Spleen (tissue), 11 donors: ENCODE results near the gene CYTIP. TPM values are rescaled to one million over a fixed set of nuclear protein-coding genes. Genes with fewer than 3 reads are reported as not detected.
A peak's percentile ranks its signal among the peaks of the same experiment; 100 is the strongest.

Experiments used
- DNase-seq: peaks from one replicate; pipeline ENCODE4 v3.0.0-alpha.2; 2020
- H3K27ac ChIP-seq, 8 donors: fragments of 200-600 bp; sonication (generic) in 7 of 8; 1 replicate in 4 of 8; 2 replicates in 4 of 8; pipeline versions ENCODE4 v1.5.0 to v1.8.0; 2016 to 2021; ENCODE audit warnings: inconsistent platforms in 4 of 8, mild to moderate bottlenecking in 4 of 8, moderate library complexity in 1 of 8
- H3K27me3 ChIP-seq, 7 donors: fragments of 200-600 bp; sonication (generic) in 6 of 7; replicated peaks in 1 of 7; 1 replicate in 4 of 7; 2 replicates in 3 of 7; pipeline versions ENCODE4 v1.5.0 to v1.8.0; 2016 to 2021; ENCODE audit warnings: inconsistent platforms in 3 of 7, mild to moderate bottlenecking in 1 of 7
- H3K36me3 ChIP-seq, 6 donors: fragments of 200-600 bp; sonication (generic) in 5 of 6; 1 replicate in 4 of 6; 2 replicates in 2 of 6; pipeline versions ENCODE4 v1.5.0 to v1.8.0; 2016 to 2021; ENCODE audit warnings: inconsistent platforms in 2 of 6
- H3K4me1 ChIP-seq, 6 donors: fragments of 200-600 bp; sonication (generic) in 5 of 6; 1 replicate in 3 of 6; 2 replicates in 3 of 6; pipeline versions ENCODE4 v1.5.0 to v1.8.0; 2016 to 2021; ENCODE audit warnings: inconsistent platforms in 3 of 6
- H3K4me3 ChIP-seq, 8 donors: fragments of 200-600 bp; sonication (generic) in 7 of 8; 1 replicate in 4 of 8; 2 replicates in 4 of 8; pipeline versions ENCODE4 v1.5.0 to v1.8.0; 2016 to 2021; ENCODE audit warnings: inconsistent platforms in 4 of 8, mild to moderate bottlenecking in 4 of 8, moderate library complexity in 2 of 8
- H3K9me3 ChIP-seq, 8 donors: fragments of 200-600 bp; sonication (generic) in 7 of 8; 1 replicate in 4 of 8; 2 replicates in 4 of 8; pipeline versions ENCODE4 v1.5.0 to v1.8.0; 2016 to 2021; ENCODE audit warnings: inconsistent platforms in 4 of 8
- POLR2A ChIP-seq, 3 donors: fragments of 450-650 bp; IDR thresholded peaks; one replicate each; pipeline ENCODE4 v1.5.1; 2017; ENCODE audit warnings: antibody characterized with exemption in 3 of 3, mild to moderate bottlenecking in 1 of 3
- POLR2AphosphoS5 ChIP-seq, 3 donors: sonication (generic); formaldehyde crosslinking; IDR thresholded peaks; one replicate each; pipeline ENCODE4 v1.5.1; 2017; ENCODE audit warnings: antibody characterized with exemption in 3 of 3
- WGBS, 5 donors: extraction: QIAGEN DNeasy Blood & Tissue Kit in 3 of 5; methylation state at CpG; one replicate each; pipeline versions ENCODE4 v1.1.5 to v1.1.7; 2013 to 2018; 5-methylcytosine and 5-hydroxymethylcytosine counted together
- intact Hi-C: fragments of 100-400 bp; cut with DNase I; formaldehyde crosslinking; loops from one replicate; pipeline ENCODE4 v1.15.0; 2023; ENCODE audit warnings: low total_unique reads
- polyA plus RNA-seq, 3 donors: library from polyadenylated mRNA; stranded (reverse); fragments of 200-250 nt; gene quantifications; one replicate each; pipeline ENCODE4 v1.2.1, GENCODE V29; 2013
- total RNA-seq, 7 donors: library from RNA; depleted of rRNA in 3 of 7; stranded (reverse); fragments of >200 nt in 3 of 7; fragmentation: NEBNext Ultra II Directional in 4 of 7; extraction: Animal tissue kit (Norgen Biotek cat#: 25700) in 4 of 7; gene quantifications; one replicate each; pipeline versions ENCODE4 v1.1.0 to v1.2.1, GENCODE V29; 2016 to 2021
- TF ChIP-seq, protein P1 (sequence below), 11 experiments: fragments of 200-600 bp in 7 of 11; fragments of 450-650 bp in 4 of 11; sonication (generic) in 4 of 11; IDR thresholded peaks in 8 of 11; conservative IDR thresholded peaks in 3 of 11; 1 replicate in 7 of 11; 2 replicates in 4 of 11; pipeline versions ENCODE4 v1.4.0 to v1.8.0; 2016 to 2021; ENCODE audit warnings: antibody characterized with exemption in 11 of 11, inconsistent platforms in 4 of 11, mild to moderate bottlenecking in 1 of 11
- donor health status: healthy with polysubstance abuse.
- donor health status: DM: no; HTN: no; CAD: no; lungs with moderate emphysema.
- donor health status: DM: no; HTN: no; CAD: no.
- donor health status: Bipolar disorder and iron deficiency.
- donor health status: healthy.
- donor health status: DM: no; HTN: no; CAD: no.
- donor health status: DM: yes; HTN: yes; CAD: no.

The CYTIP gene
- total and polyA plus RNA-seq, 10 donors: 27.3 to 135 (median 101) TPM

- Histone ChIP-seq H3K36me3 (no peaks in the 10 kb centered on the region), H3K9me3 (no peaks in the 10 kb centered on the region), H3K27me3 (no peaks in the 10 kb centered on the region), H3K4me3 (no peak overlapping the region), H3K27ac (peak overlapping the region in 6 of 8 donors; percentile 1 to 61 (median 30)), H3K4me1 (peaks cover 2 to 51% (median 16%) of the 10 kb centered on the region in 6 donors)
- WGBS, 5 donors: 61 to 75% (median 66%) methylated on average over 1 of the region's 1 CpG
- DNase-seq: no peak
- TF ChIP-seq, protein P1, sequence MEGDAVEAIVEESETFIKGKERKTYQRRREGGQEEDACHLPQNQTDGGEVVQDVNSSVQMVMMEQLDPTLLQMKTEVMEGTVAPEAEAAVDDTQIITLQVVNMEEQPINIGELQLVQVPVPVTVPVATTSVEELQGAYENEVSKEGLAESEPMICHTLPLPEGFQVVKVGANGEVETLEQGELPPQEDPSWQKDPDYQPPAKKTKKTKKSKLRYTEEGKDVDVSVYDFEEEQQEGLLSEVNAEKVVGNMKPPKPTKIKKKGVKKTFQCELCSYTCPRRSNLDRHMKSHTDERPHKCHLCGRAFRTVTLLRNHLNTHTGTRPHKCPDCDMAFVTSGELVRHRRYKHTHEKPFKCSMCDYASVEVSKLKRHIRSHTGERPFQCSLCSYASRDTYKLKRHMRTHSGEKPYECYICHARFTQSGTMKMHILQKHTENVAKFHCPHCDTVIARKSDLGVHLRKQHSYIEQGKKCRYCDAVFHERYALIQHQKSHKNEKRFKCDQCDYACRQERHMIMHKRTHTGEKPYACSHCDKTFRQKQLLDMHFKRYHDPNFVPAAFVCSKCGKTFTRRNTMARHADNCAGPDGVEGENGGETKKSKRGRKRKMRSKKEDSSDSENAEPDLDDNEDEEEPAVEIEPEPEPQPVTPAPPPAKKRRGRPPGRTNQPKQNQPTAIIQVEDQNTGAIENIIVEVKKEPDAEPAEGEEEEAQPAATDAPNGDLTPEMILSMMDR (IDR thresholded peaks at IDR 0.05 in 8 of 11, conservative IDR thresholded peaks at IDR 0.05 in 3 of 11): no peak
- TF ChIP-seq POLR2AphosphoS5 (IDR thresholded peaks at IDR 0.05) (no peak), POLR2A (IDR thresholded peaks at IDR 0.05) (no peak)
- intact Hi-C loops: no loop called here
These were observed 3.9 kb upstream of the CYTIP start for GRCh38 chr2:157447741-157448140.

DNA sequence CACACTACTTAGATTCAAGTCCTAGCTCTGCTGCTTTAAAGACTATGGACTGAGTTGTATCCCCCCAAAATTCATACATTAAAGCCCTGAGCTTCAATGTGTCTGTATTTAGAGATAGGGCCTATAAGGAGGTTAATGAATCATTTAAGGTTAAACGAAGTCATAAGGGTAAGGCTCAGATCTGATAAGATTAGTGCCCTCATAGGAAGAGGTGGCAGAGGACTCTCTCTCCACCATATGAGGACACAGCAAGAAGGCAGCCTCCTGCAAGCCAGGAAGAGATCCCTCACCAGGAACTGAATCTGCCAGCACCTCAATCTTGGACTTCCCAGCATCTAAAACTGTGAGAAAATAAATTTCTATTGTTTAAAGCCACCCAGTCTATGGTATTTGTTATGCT, 3.1 kb upstream of the CYTIP start:
- no peaks in the 10 kb centered on the region for H3K36me3 ChIP-seq
- WGBS, 5 donors: 50 to 73% (median 56%) methylated on average over 1 of the region's 1 CpG
- no peaks in the 10 kb centered on the region for H3K9me3 ChIP-seq
- H3K4me1 ChIP-seq: peaks cover 2 to 45% (median 13%) of the 10 kb centered on the region in 6 donors
- intact Hi-C loops: no loop called here
- no peaks in the 10 kb centered on the region for H3K27me3 ChIP-seq
- TF ChIP-seq POLR2AphosphoS5 (IDR thresholded peaks at IDR 0.05) (no peak), POLR2A (IDR thresholded peaks at IDR 0.05) (no peak)
- TF ChIP-seq, protein P1 (IDR thresholded peaks at IDR 0.05 in 8 of 11, conservative IDR thresholded peaks at IDR 0.05 in 3 of 11): no peak
- no peak overlapping the region for H3K4me3 ChIP-seq
- H3K27ac ChIP-seq: peak overlapping the region in 3 of 8 donors; percentile 31 to 61 (median 40)
- no peak for DNase-seq

- intact Hi-C loops: no loop called here
- 38 to 61% (median 53%) methylated on average over 3 of the region's 3 CpGs for WGBS, 5 donors
These were observed 752 bp upstream of the CYTIP start for GRCh38 chr2:157444641-157445040.

DNA sequence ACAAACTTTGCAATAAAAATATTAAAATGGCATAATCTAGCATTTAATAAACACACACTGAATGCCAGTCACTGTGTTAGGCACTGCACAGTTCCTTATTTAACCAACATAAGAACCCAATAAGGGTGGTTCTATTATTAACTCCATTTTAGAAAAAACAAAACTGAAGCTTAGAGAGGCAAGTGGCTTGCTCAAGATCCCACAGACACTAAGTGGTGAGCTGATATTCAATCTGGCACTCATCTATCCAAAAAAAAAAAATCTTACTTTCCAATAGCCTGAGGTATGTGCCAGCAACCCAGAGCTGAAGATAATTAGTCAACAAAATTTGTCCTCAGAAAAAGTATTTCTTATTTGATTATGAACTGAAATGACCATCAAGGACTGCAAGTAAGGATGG, 799 bp downstream of the CYTIP start:
- Histone ChIP-seq H3K9me3 (no peaks in the 10 kb centered on the region), H3K27ac (peak overlapping the region; percentile 81 to 96 (median 94)), H3K4me1 (peaks cover 2 to 71% (median 36%) of the 10 kb centered on the region in 6 donors), H3K4me3 (peak overlapping the region; percentile 42 to 74 (median 53)), H3K36me3 (no peaks in the 10 kb centered on the region), H3K27me3 (no peaks in the 10 kb centered on the region)
- no peak for DNase-seq
- TF ChIP-seq POLR2A (IDR thresholded peaks at IDR 0.05): no peak
- TF ChIP-seq POLR2AphosphoS5 (IDR thresholded peaks at IDR 0.05): no peak
- TF ChIP-seq, protein P1 (IDR thresholded peaks at IDR 0.05 in 8 of 11, conservative IDR thresholded peaks at IDR 0.05 in 3 of 11): no peak
- intact Hi-C loops: no loop called here

More at GRCh38 chr2:157444641-157445040, 752 bp upstream of the CYTIP start:
- peak; percentile 71 for DNase-seq
- peak overlapping the region; percentile 42 to 74 (median 53) for H3K4me3 ChIP-seq
- no peaks in the 10 kb centered on the region for H3K27me3 ChIP-seq
- no peaks in the 10 kb centered on the region for H3K9me3 ChIP-seq
- H3K27ac ChIP-seq: peak overlapping the region; percentile 81 to 96 (median 94)
- peak in 2 of 3 donors; percentile 11 to 60 for TF ChIP-seq POLR2AphosphoS5 (IDR thresholded peaks at IDR 0.05)
- TF ChIP-seq, protein P1 (IDR thresholded peaks at IDR 0.05 in 8 of 11, conservative IDR thresholded peaks at IDR 0.05 in 3 of 11): no peak
- H3K4me1 ChIP-seq: peaks cover 2 to 60% (median 24%) of the 10 kb centered on the region in 6 donors
- H3K36me3 ChIP-seq: no peaks in the 10 kb centered on the region
